Stimulated activated naive CD4-positive, alpha-beta T cell (primary cell): Measurements from ENCODE around the gene E2F1.
"Not testable (repeated sequence)": the region's sequence is repeated elsewhere in the genome, so short reads cannot be mapped to it uniquely, and the experiment has no call there.

Experiments
- DNase-seq, 6 experiments: peaks; one replicate each; lab custom pipeline; 2025; lab: John Stamatoyannopoulos, UW

E2F1 gene

GRCh38 chr20:33640287-33640686 is 45.9 kb downstream of the E2F1 start:
- no peak for DNase-seq

GRCh38 chr20:33636776-33637175 is 49.4 kb downstream of the E2F1 start:
- no peak for DNase-seq

GRCh38 chr20:33635341-33635740 is 50.8 kb downstream of the E2F1 start:
- no peak for DNase-seq

DNA sequence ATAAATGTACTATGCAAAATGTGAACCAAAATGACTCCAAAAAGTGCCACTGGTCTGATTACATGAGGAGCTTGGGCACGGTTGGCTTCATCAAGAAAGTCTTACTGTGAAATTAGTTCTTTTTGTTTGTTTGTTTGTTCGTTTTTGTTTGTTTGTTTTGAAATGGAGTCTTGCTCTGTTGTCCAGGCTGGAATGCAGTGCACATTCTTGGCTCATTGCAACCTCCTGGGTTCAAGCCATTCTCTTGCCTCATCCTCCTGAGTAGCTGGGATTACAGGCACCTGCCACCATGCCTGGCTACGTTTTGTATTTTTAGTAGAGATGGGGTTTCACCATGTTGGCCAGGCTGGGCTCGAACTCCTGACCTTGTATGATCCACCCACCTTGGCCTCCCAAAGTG is 54.3 kb downstream of the E2F1 start:
- not testable (repeated sequence) for DNase-seq

- DNase-seq: no peak
Observed at GRCh38 chr20:33630507-33630906, 55.7 kb downstream of the E2F1 start.

DNA sequence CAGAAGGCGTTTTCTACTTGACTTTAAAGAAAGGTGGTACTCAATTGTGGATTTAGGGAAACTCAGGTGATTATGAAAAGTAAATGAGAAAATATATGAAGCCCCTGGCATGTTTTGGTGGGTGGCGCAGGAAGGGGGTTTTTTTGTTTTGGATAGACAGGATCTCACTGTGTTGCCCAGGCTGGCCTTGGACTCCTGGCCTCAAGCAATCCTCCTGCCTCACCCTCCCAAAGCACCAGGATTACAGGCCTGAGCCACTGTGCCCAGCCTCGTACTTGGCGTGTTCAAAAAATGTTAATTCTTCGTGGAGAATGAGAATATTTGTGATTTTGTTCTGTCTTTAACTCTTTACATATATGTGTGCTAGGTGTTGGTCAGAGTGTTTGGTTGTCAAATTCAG is 56.2 kb downstream of the E2F1 start:
- no peak for DNase-seq

- no peak for DNase-seq
Observed at GRCh38 chr20:33629533-33629932, 56.7 kb downstream of the E2F1 start.

DNA sequence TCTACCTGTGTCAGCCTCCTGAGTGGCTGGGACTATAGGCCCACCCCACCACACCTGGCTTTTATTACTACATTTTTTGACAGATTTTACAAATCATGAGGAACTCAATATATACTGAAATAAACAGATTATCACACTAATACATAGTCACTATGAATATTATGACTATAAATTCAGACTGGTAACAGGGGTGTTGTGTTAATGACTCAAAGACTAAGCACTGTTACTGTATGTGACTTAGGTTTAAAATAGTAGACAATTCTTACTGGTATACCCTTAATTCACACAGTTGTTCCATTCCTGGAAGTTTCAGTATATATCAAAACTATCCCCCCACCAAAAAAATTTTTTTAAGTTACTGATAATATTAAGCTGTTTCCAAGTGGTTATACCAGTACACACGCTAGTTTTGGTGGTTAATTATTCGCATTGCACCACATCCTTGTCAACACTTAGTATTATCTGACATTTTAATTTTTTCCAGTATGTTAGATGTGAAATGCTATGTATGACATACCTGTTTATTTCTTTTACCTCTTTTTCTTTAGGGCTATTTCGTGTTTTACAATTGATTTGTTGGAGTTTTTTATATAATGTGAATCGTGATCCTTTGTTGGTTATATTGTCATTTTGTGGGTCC is 58.5 kb downstream of the E2F1 start:
- DNase-seq: no peak

DNA sequence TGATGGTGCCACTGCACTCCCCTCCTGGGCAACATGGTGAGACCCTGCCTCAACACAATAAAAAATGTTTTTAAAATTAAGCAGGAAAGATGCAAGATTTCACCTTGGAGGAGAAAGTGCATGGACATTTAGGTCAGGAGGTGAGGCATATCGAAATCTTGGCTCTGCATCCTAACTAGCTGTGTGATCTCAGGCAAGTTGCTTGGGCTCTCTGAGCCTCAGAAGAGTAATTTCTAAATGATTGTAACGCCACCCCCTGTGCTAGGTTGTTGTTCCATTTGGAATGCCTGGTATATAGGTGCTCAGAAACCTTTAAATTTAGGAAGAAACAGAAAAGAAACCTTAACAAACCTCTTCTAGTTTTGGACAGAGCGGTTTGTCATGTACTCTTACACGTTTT is 60.0 kb downstream of the E2F1 start:
- DNase-seq: no peak
